Peyer's patch (tissue), 4 donors: ENCODE measurements around the gene PLLP.

ENCODE experiments used
- POLR2A ChIP-seq, 2 donors: fragments of 450-650 bp; IDR thresholded peaks; one replicate each; pipeline ENCODE4 v1.5.1; 2017; ENCODE audit warnings: antibody characterized with exemption in 2 of 2, mild to moderate bottlenecking in 2 of 2, moderate library complexity in 2 of 2
- TF ChIP-seq, protein P1 (sequence below), 6 experiments: fragments of 450-650 bp in 4 of 6; fragments of 200-600 bp in 2 of 6; sonication (generic) in 1 of 6; IDR thresholded peaks; one replicate each; pipeline ENCODE4 v1.5.1; 2017 to 2019; ENCODE audit warnings: antibody characterized with exemption in 6 of 6, mild to moderate bottlenecking in 3 of 6, moderate library complexity in 1 of 6

DNA sequence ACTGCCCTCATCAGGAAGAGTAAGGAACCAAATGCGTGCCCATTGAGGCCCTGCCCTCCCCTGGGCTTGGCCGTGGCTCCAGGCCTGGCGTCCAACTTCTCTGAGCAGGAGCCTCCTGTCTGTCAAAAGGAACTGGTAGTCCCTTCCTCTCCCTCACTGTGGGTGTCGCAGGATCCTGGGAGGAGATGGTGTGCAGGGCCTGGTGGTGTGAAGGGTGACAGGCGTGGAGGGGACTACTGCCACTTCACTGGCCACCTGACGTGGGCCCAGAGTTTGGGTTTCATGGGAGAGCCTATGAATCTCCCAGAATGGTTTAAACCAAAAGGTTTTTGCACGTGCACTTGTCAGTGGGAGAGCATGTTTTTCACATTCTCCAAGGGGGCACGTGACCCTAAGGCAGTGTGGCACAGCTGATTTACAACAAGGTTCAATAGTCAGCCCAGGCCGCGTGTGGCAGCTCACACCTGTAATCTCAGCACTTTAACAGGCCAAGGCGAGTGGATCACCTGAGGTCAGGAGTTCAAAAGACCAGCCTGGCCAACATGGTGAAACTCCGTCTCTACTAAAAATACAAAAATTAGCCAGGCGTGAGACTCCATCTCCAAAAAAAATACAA lies 26.9 kb downstream of the PLLP start:
- TF ChIP-seq, protein P1, sequence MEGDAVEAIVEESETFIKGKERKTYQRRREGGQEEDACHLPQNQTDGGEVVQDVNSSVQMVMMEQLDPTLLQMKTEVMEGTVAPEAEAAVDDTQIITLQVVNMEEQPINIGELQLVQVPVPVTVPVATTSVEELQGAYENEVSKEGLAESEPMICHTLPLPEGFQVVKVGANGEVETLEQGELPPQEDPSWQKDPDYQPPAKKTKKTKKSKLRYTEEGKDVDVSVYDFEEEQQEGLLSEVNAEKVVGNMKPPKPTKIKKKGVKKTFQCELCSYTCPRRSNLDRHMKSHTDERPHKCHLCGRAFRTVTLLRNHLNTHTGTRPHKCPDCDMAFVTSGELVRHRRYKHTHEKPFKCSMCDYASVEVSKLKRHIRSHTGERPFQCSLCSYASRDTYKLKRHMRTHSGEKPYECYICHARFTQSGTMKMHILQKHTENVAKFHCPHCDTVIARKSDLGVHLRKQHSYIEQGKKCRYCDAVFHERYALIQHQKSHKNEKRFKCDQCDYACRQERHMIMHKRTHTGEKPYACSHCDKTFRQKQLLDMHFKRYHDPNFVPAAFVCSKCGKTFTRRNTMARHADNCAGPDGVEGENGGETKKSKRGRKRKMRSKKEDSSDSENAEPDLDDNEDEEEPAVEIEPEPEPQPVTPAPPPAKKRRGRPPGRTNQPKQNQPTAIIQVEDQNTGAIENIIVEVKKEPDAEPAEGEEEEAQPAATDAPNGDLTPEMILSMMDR (IDR thresholded peaks at IDR 0.05), result no peak
- TF ChIP-seq POLR2A (IDR thresholded peaks at IDR 0.05), result no peak
